ENCODE results near the gene TTC16.
"Not testable (repeated sequence)": the region's sequence is repeated elsewhere in the genome, so short reads cannot be mapped to it uniquely, and the experiment has no call there.

Gene TTC16

DNA sequence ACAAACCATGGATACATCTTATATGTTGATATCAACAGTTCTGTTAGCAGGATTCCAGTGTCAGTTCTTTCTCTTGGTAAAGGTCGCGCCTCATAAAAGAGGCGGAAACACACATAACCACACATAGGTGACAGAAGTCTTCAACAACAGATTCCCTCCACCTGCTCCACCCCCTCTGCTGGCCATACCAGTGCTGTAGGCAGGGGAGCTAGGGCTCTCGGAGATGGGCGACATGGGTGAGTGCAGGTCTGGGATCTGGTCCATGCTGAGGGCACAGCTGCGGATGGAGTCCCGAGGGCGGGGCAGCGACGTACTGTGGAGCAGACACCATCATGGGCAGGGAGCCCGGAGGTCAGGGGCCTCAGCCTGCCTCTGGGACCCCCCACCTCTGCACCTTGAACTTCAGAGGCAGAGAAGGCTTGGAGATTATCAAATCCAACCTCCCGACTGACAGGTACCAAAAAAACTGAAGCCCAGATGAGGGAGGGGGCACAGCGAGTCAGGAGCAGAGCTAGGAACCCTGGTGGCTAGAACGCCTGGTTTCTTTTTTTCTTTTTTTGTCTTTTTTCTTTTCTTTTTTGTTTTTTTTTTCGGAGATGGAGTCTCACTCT, 31.2 kb downstream of the TTC16 start:
- DNase-seq = no peak

DNA sequence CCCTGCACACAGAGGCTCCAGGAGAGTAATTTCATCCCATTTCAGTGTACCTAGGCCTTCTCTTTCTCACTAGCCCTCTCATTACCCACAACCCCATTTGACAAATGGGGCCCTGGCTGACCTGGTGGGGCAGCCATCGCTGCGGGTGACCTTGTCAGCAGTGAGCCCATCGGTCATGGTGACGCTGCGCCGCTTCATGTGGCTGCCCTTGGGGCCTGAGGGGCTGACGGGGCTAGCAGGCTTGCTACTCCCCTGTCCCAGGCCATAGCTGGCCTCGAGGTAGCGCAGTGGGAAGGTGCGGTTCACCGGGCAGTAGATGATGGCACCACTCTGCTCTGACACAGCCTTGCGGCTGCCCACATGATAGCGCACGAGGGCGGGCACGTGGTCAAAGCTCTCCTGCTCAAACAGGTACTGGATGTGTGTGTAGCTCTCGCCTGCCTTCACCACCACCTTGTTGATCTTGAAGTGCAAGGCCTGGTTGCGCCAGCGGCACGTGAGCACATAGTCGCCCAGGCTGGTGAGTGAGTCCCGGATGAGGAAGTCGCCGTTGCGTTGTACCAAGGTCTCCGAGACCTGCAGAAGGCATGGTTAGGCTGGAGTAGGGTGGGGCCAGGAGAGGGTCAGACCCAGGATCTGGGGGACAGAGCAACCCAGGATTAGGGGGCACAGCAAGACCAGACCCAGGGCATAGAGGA, 33.4 kb downstream of the TTC16 start:
- DNase-seq = no peak

DNA sequence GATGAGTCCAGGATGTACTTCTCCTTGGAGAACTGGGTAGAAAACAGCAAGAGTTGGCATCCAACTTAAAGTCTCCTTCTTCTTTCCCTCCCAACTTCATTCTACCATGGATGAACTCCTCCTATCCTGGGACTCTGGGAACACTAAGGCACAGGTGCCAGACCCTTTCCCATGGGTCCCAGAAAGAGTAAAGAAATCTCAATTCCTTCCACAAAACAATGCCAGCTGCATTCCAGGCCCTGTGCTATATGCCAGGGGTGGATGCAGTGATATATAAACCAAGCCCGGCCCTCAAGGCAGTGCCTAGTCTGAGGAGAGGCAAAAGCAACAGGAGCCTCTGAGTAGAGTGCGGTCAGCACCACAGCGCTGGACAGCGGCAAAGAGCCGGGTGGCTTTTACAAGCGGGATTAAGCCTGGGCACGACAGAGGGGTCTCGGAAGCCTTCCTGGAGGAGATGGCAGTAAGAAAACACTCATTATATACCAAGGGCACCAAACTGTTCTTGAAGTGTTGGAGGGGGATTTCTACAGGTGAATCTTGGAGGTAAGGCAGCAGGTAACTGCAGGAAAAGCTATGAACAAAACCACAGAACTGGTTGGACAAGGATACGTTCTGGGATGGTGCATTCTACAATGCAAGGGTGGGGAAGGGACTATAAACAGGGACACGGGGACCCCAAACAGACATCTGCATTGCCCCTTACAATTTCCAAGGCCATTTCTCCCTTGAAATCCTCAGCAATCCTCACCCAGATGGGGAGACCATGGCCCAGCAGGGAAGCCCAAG, 35.6 kb downstream of the TTC16 start:
- DNase-seq = no peak

DNA sequence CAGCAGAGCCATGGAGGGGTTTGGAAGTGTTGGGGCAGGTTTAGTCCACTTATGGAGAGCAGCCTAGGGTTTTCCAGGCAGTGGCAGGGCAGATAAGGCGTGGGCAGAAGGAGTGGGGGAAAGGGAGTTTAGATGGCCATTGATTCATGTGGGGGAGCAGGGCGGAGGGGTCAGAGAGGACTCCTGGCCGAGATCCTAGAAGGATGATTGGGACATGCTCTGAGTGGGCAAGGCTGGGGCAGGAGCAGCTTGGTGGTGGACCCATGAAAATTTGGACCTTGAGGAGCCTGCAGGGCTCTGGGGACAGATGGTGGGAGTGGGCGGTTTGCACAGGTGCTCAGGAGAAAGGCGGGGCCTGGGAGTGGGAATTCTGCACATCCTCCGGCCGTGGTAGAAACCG, 37.3 kb downstream of the TTC16 start:
- DNase-seq = no peak

DNA sequence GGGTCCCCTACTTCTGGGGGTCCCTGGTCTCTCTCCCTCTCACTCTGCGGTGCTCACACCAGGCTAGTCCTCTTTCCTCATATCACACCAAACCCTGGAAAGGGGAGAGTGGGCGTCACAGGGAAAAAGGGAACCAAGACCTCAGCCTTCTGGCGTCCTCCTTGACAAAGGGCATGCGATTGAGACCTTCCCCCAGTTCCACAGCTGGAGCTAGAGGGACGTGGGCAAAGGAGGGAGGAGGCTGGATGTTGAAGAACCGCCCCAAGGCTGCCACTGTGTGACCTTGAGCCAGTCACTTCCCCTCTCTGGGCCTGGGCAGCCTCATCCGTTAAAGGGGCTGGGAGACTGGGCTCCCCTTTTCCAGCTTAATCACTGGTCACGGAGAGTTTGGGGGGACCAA, 37.7 kb downstream of the TTC16 start:
- no peak for DNase-seq

DNA sequence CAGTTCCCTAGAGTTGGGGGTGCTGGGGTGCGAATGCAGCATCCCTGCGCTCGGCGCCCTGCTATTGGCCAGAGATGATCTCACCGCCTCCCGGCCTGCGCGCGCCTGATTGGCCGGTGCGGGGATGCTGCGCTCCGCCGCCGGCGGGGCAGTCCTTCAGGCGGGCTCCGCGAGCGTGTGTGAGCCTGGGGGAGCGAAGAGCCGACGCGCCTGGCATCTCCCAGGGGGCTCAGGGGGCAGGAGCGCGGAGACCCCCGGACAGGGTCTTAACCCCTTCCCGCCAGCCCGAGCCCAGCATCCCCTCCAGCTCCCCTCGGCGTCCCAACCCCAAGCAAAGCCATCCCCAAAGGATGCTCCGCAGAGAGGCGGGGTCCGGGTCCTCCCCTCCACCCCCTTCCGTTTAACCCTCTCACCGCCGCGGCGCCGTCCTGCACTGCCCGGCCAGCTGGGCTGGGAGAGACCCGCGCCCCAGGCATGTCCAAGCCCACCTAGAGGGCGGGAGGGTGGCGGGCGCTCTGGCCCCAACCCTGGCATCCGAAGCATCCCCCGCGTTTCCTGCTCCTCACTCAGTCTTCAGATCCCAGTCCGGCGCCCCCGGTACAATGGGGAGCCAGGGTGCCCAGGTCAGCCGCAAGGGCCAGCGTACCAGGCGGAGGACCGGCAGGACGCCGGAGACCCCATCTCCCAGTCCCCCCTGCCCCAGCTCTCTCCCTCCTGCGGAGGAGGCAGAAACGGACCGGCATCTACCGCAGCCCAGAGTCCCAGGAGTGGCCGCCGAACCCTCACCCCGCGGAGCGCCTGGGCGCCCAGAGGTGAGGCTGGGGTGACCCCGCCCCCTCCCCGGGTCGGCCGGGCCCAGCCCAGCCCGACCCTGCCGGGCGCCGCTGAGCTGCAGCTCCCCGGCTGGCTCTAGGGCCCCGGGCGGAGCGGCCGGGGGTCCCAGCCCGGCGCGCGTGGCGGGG, 38.5 kb downstream of the TTC16 start:
- DNase-seq = no peak

DNA sequence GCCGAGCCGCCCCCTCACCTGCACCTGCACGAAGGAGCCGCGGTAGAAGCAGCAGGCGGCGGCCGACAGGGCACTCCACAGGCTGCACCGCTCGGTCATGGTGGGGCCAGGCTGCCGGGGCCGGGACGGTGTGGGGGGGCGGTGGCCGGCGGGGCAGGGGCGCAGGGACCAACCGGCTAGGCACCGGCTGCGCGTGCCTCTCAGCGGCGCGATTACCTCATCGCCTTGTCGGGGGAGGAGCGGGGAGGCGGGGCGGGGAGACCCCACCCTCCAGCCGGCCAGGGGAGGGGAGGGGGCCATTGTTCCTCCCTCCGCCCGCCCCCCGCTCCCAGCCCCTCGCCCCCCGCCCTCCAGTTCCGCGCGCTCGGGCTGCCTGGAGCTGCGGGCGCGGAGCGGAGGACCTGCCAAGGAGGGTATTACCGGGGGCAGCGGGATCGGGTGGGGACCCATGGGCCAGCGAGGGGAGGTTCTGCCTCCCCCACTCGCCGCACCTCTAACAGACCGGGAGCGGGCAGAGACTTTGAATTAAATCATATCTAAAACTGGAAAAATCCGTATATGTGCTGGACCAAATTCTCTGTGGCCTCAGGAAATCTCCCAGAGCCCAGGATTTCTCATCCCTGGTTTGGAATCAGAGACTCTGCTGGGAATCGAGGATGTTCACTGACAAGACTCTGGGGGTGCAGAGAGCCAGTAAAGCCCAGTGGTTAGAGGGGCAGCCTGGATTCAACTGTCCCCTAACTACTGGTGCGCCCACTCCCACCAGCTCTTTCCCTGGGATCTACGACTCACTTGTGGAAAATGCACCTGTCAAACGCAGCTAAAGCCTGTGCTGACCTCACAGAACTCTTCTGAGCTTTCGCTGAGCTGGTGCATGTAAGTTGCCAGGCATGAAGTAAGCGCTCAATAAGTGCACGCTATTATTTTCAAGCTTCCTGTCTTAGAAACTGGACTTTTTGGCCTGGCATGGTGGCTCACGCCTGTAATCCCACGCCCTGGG, 39.5 kb downstream of the TTC16 start:
- DNase-seq = no peak

DNA sequence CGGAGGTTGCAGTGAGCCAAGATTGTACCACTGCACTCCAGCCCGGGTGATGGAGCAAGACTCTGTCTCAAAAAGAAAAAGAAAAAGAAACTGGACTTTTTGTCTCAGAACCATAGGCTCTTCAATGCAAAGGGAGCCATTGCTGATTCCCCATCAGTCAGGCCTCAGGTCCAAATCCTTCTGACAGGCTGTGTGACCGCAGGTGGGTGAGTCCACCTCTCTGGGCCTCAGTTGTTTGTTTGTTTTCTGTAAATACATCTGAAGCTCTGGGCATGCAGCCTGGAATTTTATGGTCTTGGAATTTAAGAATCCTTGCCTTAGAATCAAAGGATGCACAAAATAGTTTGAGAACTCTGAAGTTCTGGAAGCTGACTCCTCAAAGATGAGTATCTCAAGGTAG, 40.4 kb downstream of the TTC16 start:
- DNase-seq = no peak

DNA sequence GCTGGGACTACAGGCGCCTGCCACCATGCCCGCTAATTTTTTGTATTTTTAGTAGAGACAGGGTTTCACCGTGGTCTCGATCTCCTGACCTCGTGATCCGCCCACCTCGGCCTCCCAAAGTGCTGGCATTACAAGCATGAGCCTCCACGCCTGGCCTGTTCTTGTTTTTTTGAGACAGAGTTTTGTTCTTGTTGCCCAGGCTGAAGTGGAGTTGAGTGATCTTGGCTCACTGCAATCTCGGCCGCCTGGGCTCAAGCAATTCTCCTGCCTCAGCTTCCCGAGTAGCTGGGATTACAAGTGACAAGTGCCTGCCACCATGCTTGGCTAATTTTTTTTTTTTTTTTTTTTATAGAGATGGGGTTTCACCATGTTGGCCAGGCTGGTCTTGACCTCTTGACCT, 40.9 kb downstream of the TTC16 start:
- not testable (repeated sequence) for DNase-seq

DNA sequence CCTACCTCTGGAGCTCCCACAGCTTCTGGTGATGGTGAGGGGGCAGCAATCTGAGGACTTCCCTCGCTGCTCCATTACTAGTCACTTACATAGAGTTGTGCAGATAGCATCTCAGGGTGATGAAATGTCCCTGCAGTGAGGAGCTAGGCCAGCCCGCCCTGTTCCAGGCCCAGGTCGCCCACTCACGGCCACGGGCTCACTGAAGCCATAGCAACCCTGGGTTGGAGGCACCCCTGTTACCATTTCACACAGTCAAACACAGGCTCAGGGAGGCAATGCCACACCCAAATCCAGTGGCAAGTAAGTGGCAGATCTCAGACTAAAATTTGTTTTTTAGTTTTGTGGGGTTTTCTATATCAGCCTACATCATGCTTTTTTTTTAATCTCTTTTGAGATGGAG, 43.0 kb downstream of the TTC16 start:
- no peak for DNase-seq

DNA sequence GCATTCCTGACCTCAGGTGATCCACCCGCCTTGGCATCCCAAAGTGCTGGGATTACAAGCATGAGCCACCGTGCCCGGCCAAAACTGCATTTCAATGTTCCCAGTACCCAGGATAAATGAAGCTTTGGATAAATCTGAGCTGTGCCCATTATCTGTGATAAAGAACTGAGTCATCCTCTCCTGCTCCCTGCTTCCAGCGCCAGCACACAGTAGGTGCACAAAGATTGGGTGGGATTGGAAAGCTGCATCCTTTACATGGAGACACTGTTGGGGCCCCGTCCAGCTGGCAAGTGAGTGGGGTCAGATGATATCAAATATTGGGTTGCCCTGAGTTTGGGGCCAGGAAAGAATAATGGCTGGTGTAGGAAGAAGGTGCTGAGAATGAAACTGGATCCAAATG, 45.2 kb downstream of the TTC16 start:
- no peak for DNase-seq

DNA sequence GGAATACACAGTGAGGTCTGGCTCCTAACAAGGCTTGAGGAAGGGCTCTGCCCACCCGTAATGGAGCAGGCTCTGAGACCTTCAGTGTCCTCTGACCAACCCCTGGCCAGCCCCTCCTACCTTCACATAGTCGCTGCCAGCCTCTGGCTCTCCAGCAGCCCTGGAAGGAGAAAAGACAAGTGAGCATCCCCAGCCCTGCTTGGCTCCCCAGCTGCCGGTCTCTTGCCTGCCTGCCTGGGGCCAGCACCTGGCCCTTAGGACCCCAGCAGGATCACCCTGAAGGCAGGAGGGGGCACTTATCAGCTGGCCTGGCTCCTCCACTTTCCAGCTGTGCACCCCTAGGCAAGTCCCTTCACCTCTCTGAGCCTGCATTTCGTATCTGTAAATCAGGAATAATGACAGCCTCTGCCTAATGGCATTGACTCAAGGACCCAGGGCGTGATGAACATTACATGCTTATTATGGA, 45.6 kb downstream of the TTC16 start:
- DNase-seq = no peak

DNA sequence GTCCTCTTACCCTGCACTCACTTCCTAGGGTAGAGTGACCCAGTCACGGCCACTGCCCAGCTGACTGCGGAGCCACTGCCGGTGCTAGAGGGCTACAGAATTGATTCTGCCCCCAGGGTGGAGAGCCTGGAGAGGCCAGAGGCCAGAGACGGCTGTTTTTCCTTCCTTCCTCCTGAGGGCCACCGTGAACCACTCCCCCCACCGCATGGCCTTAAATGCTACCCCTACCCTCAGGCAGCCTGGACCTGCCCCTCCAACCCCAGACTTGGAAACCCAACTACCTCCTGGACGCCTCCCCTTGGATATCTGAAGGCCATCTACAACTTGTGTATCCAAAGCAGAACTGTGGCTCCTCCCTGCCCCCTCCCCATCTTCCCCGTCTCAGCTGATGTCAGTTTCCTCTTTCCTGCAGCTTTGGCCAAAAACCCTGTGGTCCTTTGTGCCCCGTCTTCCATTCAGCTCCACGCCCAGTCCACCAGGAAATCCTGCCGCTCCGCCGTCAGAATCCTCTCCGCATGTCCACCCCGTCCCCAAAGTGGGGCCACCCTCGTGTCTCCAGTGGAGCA, 46.3 kb downstream of the TTC16 start:
- DNase-seq = no peak

DNA sequence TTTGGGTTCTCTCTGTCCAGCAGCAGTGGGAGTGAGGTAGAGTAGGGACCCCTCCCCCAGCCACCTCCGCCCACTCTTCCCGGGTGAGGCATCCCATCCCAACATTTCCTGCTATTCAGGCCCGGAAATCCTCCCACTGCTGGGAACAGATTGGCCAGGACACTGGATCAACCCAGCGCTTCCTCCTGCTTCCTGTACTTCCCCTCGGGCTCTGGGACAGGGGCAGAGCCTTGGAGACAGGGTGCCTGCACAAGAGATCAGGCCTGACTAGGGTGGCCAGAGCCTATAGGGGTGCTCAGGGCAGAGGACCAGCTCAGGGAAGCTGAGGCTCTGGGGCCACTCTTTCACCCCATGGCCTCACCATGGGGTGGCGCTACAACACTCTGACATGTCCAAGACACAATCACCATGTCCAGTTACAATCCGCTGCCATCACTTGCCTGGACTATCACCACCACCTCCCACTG, 48.1 kb downstream of the TTC16 start:
- no peak for DNase-seq

DNA sequence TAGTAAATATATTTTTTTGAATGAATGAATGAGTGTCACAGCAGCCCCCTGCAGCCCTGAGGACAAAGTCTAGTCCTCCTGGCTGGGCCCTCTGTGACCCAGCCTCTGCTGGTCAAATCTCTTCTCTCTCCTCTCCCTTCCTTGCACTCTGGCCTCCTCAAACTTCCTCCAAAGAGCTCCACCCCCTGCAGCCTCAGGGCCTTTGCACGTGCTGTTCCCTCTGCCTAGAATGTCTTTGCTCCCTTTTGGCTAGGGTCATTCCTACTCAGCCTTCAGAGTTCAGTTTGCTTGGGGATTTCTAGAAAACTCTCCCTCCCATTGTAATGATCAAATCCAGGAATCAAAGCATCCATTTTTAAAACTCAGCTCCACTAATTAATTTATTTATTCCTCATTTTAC, 49.5 kb downstream of the TTC16 start:
- no peak for DNase-seq

DNA sequence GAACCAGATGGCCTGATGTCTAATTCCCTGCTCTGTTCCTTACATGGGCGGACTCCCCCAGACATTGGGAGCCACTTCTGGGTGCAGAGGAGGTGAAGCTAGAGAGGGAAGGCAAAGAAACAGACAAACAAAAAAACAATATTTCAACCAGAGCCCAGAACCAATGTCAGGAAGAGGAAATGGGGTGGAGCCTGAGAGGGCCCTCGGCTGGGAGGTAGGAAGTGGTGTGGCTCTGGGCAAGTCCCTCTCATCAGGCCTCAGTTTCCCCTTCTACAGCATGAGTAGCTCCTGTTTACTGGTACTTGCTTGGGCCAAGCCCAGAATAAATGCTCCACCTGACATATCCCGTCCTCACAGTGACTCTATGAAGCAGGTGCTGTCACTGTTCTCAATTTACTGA, 51.5 kb downstream of the TTC16 start:
- DNase-seq = no peak

DNA sequence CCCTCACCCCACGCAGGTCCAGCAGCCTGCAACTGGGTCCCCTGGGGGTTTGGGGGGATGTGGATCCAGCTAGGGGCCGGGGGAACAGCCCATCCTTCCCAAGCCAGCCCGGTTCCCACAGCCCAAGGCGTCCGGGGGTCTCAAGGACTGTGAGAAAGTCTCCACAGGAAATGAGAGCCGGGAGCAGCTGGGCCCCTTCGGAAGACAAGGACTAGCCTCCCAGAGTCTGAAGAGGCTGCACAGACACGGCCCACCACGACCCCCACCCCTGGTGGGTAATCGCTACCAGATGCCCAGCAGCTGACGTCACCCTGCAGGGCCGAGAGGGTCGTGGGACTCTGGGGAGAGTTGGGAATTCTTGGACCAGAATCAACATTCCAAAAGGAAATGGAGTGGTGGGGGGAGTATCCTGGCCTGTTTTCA, 52.0 kb downstream of the TTC16 start:
- DNase-seq = no peak

DNA sequence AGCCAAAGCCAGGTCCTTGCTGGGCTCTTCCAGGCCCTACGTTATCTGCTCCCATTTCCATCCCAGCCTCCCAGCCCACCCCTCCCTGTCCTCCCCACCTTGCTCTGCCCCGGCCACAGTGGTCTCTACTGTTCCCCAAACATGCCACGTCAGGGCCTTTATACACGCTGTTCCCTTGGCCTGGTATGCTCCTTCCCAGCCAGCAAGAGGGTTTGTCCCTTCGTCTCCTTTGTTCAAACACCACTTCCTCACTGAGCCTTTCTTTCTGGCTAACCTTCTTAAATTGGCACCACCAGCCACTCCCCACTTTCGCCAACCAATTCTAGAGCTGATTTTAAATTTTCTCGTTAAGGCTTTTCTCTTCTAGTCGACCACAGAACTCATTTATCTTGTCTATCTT, 52.8 kb downstream of the TTC16 start:
- DNase-seq = no peak

DNA sequence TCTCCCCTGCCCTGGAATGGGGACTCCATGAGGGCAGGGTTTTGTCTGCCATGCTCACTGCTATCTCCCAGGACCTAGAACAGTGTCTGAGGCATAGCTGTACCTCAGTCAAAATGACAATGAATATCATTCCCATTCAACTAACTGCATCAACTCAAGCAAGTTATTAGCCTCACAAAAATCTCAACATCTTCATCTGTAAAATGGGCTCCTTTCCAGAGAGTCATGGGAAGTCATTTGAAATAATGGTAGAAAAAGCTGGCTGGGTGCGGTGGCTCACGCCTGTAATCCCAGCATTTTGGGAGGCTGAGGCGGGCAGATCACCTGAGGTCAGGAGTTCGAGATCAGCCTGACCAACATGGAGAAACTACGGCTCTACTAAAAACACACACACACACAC, 53.2 kb downstream of the TTC16 start:
- no peak for DNase-seq

DNA sequence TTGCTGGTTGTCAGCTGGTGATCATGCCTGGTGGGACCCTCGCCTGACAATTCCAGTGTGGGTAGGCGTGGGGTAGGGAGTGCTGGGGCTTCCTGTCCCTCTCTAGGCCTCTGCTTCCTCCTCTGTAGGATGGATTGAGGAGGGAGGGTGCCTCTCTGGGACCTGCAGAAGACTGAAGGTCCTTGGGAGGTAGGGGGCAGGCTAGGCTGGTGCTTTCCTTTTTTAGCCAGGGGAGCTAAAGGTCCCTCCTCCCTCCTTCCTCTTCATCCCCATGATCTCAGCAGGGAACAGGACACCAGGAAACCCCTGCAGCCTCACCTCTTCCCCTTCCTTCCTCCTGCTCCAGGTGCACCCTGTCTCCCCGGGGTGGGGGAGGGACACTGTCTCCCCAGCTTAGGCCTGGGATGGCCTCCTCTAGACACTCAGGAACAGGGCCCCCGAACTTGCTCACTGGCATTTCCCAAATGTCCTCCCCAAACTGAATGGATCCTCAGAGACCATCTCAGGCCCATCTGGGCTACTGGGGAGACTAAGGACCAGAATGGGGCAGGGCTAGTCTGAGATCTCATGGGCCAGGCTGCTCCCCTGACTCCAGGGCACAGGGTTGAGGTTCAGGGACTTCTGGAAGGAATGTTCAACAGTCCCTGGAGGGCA, 54.2 kb downstream of the TTC16 start:
- DNase-seq = no peak

DNA sequence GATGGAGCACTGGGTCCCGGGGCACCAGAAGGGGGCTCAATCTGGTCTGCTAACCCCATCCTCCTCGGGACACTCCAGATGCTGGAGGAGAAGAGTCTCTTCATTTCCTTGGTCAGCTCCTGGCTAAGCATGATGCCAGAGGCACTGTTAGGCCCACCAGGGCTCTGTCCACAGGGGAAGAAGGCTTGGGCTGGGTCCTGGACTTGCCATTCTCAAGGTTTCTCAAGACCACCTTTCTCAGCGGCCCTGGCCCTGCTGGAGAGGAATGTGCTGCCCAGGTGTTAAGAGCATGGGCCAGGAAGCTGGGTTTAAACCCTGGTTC, 54.7 kb downstream of the TTC16 start:
- DNase-seq = no peak

Measured in NCI-H187 (cell line).